ENCODE measurements around the gene TCN2.
"Not testable (repeated sequence)": the region's sequence is repeated elsewhere in the genome, so short reads cannot be mapped to it uniquely, and the experiment has no call there.

TCN2 gene

DNA sequence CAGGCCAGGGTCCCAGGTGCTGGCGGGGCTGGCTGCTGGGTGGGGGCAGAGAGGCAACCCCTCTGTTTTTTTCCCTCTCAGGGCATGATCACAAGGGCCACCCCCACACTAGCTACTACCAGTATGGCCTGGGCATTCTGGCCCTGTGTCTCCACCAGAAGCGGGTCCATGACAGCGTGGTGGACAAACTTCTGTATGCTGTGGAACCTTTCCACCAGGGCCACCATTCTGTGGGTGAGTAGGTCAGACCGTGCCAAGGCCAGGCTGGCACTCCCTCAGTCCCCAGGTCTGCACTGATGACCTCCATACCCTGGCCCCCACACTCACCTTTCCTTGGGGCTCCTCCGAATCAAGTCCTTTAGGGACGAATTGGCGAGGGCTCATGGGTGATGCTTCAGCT, 7.3 kb downstream of the TCN2 start:
- Histone ChIP-seq H3K27ac (ENCODE audit: low read depth, low read length) (no peak overlapping the region), H3K36me3 (ENCODE audit: insufficient read depth, low read length) (peaks cover 42% of the 10 kb centered on the region), H3K27me3 (ENCODE audit: control insufficient read depth in 1 of 2, insufficient read depth in 2 of 2, low read length in 2 of 2) (no peaks in the 10 kb centered on the region), H3K9me3 (ENCODE audit: low read length) (no peaks in the 10 kb centered on the region), H3K4me1 (ENCODE audit: insufficient read depth, low read length) (peaks cover 11% of the 10 kb centered on the region), H3K4me3 (ENCODE audit: low read depth in 1 of 2, low read length in 2 of 2) (no peak overlapping the region), H3K9ac (ENCODE audit: low read length) (no peak overlapping the region)

DNA sequence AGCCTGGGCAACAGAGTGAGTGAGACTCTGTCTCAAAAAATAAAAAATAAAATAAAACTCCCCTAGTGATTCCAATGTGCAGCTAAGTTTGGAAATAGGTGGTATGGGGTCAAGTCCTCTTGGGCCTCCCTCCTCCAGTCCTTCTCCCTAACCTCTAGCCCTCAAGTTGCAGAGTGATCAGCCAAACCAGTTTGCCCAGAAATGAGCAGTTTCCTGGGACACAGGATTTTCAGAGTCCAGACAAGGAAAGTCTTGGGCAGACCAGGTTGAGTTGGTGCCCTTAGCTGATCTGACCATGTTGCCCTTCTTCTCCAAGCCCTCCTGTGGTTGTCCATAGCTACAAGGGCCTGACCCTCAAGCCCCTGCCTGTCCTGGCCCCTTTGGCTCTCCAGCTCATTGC, 7.9 kb downstream of the TCN2 start:
- peaks cover 42% of the 10 kb centered on the region for H3K36me3 ChIP-seq (ENCODE audit: insufficient read depth, low read length)
- H3K27ac ChIP-seq (ENCODE audit: low read depth, low read length): no peak overlapping the region
- H3K4me3 ChIP-seq (ENCODE audit: low read depth in 1 of 2, low read length in 2 of 2): no peak overlapping the region
- H3K9me3 ChIP-seq (ENCODE audit: low read length): no peaks in the 10 kb centered on the region
- no peak overlapping the region for H3K9ac ChIP-seq (ENCODE audit: low read length)
- H3K4me1 ChIP-seq (ENCODE audit: insufficient read depth, low read length): peaks cover 5% of the 10 kb centered on the region
- H3K27me3 ChIP-seq (ENCODE audit: control insufficient read depth in 1 of 2, insufficient read depth in 2 of 2, low read length in 2 of 2): no peaks in the 10 kb centered on the region

DNA sequence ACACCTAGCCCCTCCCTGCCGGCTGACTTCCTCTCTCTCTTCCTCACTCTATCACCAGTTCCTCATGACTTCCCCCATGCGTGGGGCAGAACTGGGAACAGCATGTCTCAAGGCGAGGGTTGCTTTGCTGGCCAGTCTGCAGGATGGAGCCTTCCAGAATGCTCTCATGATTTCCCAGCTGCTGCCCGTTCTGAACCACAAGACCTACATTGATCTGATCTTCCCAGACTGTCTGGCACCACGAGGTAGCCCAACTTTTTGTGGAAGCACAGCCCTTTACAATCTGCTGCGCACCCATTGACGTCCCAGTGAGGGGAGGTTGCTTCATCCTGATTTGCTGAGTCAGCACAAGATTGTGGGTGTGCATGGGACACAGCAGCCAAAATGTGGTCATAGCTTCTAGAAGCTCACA, 8.6 kb downstream of the TCN2 start:
- Histone ChIP-seq H3K36me3 (ENCODE audit: insufficient read depth, low read length) (peaks cover 40% of the 10 kb centered on the region), H3K9ac (ENCODE audit: low read length) (no peak overlapping the region), H3K27ac (ENCODE audit: low read depth, low read length) (no peak overlapping the region)

DNA sequence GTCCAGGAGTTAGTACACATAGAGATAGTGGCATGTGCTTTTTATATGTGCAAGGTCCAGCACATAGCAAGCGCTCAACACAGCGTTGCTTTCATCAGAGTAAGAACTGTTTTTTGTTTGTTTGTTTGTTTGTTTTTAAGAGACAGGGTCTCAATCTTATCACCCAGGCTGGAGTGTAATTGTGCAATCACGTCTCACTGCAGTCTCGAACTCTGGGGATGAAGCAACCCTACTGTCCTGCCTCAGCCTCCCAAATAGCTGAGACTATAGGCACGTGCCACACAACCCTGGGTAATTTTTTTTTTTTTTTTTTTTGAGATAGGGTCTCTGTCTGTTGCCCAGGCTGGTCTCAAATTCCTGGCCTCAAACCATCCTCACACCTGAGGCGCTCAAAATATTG, 10.8 kb downstream of the TCN2 start:
- no peaks in the 10 kb centered on the region for H3K27me3 ChIP-seq (ENCODE audit: control insufficient read depth in 1 of 2, insufficient read depth in 2 of 2, low read length in 2 of 2)
- no peaks in the 10 kb centered on the region for H3K9me3 ChIP-seq (ENCODE audit: low read length)
- no peak overlapping the region for H3K27ac ChIP-seq (ENCODE audit: low read depth, low read length)
- H3K4me3 ChIP-seq (ENCODE audit: low read depth in 1 of 2, low read length in 2 of 2): no peak overlapping the region
- no peaks in the 10 kb centered on the region for H3K4me1 ChIP-seq (ENCODE audit: insufficient read depth, low read length)
- no peak overlapping the region for H3K9ac ChIP-seq (ENCODE audit: low read length)
- H3K36me3 ChIP-seq (ENCODE audit: insufficient read depth, low read length): peaks cover 34% of the 10 kb centered on the region

More for the DNA sequence above, 8.6 kb downstream of the TCN2 start:
- Histone ChIP-seq H3K9me3 (ENCODE audit: low read length) (no peaks in the 10 kb centered on the region), H3K4me1 (ENCODE audit: insufficient read depth, low read length) (no peaks in the 10 kb centered on the region), H3K4me3 (ENCODE audit: low read depth in 1 of 2, low read length in 2 of 2) (no peak overlapping the region), H3K27me3 (ENCODE audit: control insufficient read depth in 1 of 2, insufficient read depth in 2 of 2, low read length in 2 of 2) (no peaks in the 10 kb centered on the region)

DNA sequence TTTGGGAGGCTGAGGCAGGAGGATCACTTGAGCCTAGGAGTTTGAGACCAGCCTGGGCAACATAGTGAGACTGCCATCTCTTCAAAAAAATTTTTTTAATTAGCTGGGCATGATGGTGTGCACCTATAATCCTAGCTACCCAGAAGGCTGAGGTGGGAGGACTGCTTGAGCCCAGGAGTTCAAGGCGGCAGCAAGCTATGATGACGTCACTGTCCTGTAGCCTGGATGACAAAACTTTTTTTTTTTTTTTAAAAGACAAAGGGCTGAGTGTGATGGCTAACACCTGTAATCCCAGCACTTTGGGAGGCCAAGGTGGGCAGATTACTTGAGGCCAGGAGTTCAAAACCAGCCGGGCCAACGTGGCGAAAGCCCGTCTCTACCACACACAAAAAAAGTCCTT, 12.9 kb downstream of the TCN2 start:
- H3K27me3 ChIP-seq (ENCODE audit: control insufficient read depth in 1 of 2, insufficient read depth in 2 of 2, low read length in 2 of 2); H3K9me3 ChIP-seq (ENCODE audit: low read length); H3K27ac ChIP-seq (ENCODE audit: low read depth, low read length); H3K4me3 ChIP-seq (ENCODE audit: low read depth in 1 of 2, low read length in 2 of 2); H3K9ac ChIP-seq (ENCODE audit: low read length); H3K4me1 ChIP-seq (ENCODE audit: insufficient read depth, low read length): not testable (repeated sequence)
- peaks cover 27% of the 10 kb centered on the region for H3K36me3 ChIP-seq (ENCODE audit: insufficient read depth, low read length)

DNA sequence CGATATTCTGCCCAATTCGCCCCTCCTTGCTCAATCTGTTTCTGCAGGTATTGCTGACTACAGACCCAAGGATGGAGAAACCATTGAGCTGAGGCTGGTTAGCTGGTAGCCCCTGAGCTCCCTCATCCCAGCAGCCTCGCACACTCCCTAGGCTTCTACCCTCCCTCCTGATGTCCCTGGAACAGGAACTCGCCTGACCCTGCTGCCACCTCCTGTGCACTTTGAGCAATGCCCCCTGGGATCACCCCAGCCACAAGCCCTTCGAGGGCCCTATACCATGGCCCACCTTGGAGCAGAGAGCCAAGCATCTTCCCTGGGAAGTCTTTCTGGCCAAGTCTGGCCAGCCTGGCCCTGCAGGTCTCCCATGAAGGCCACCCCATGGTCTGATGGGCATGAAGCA, 19.4 kb downstream of the TCN2 start:
- no peaks in the 10 kb centered on the region for H3K27me3 ChIP-seq (ENCODE audit: control insufficient read depth in 1 of 2, insufficient read depth in 2 of 2, low read length in 2 of 2)
- no peak overlapping the region for H3K4me3 ChIP-seq (ENCODE audit: low read depth in 1 of 2, low read length in 2 of 2)
- H3K9me3 ChIP-seq (ENCODE audit: low read length): no peaks in the 10 kb centered on the region
- no peak overlapping the region for H3K27ac ChIP-seq (ENCODE audit: low read depth, low read length)
- H3K36me3 ChIP-seq (ENCODE audit: insufficient read depth, low read length): peaks cover 12% of the 10 kb centered on the region
- H3K9ac ChIP-seq (ENCODE audit: low read length): no peak overlapping the region
- H3K4me1 ChIP-seq (ENCODE audit: insufficient read depth, low read length): no peaks in the 10 kb centered on the region

DNA sequence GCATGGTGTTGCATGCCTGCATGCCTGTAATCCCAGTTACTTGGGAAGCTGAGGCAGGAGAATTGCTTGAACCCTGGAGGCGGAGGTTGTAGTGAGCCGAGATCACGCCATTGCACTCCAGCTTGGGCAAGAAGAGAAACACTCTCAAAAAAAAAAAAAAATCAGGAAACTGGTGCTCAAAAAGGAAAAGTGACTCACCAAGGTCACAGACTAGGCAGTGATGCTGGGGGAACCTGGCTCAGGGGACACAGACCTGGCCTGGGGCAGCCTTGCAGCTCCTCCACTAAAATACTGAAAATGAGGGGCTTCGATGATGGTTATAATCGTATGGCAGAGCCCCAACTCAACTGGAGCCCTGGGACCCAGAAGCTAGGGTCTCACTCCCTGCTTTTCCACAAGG, 20.5 kb downstream of the TCN2 start:
- Histone ChIP-seq H3K36me3 (ENCODE audit: insufficient read depth, low read length) (peaks cover 8% of the 10 kb centered on the region), H3K27ac (ENCODE audit: low read depth, low read length) (no peak overlapping the region), H3K4me3 (ENCODE audit: low read depth in 1 of 2, low read length in 2 of 2) (no peak overlapping the region), H3K4me1 (ENCODE audit: insufficient read depth, low read length) (no peaks in the 10 kb centered on the region), H3K9ac (ENCODE audit: low read length) (no peak overlapping the region), H3K27me3 (ENCODE audit: control insufficient read depth in 1 of 2, insufficient read depth in 2 of 2, low read length in 2 of 2) (no peaks in the 10 kb centered on the region), H3K9me3 (ENCODE audit: low read length) (no peaks in the 10 kb centered on the region)

DNA sequence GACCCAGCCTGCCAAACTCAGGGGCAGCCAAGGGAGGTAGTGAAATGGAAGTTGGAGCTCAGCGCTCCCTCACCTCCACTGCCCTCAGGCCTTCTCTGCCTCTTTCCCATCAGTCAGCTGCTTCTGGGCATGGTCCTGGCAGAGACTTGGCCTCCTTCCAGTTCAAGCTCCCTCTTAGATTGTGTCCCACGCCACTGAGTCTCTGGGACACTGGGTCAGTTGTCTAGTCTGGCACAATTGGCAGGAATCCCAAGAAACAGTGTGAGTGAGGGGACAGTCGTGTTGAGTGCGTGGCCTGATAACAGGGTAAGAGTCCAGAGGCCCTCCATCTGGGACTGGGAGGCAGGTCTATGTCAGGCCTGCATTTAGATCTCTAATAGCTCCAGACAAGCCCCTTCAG, 21.5 kb downstream of the TCN2 start:
- Histone ChIP-seq H3K27ac (ENCODE audit: low read depth, low read length) (no peak overlapping the region), H3K36me3 (ENCODE audit: insufficient read depth, low read length) (no peaks in the 10 kb centered on the region), H3K27me3 (ENCODE audit: control insufficient read depth in 1 of 2, insufficient read depth in 2 of 2, low read length in 2 of 2) (no peaks in the 10 kb centered on the region), H3K9me3 (ENCODE audit: low read length) (no peaks in the 10 kb centered on the region), H3K9ac (ENCODE audit: low read length) (no peak overlapping the region), H3K4me3 (ENCODE audit: low read depth in 1 of 2, low read length in 2 of 2) (no peak overlapping the region), H3K4me1 (ENCODE audit: insufficient read depth, low read length) (no peaks in the 10 kb centered on the region)

DNA sequence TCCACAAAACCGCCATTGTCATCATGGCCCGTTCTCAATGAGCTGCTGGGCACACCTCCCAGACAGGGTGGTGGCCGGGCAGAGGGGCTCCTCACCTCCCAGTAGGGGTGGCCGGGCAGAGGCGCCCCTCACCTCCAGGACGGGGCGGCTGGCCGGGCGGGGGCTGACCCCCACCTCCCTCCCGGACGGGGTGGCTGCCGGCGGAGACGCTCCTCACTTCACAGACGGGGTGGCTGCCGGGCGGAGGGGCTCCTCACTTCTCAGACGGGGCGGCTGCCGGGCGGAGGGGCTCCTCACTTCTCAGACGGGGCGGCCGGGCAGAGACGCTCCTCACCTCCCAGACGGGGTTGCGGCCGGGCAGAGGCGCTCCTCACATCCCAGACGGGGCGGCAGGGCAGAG, 24.5 kb downstream of the TCN2 start:
- H3K27ac ChIP-seq (ENCODE audit: low read depth, low read length); H3K27me3 ChIP-seq (ENCODE audit: control insufficient read depth in 1 of 2, insufficient read depth in 2 of 2, low read length in 2 of 2); H3K9me3 ChIP-seq (ENCODE audit: low read length); H3K4me3 ChIP-seq (ENCODE audit: low read depth in 1 of 2, low read length in 2 of 2); H3K36me3 ChIP-seq (ENCODE audit: insufficient read depth, low read length); H3K9ac ChIP-seq (ENCODE audit: low read length): not testable (repeated sequence)
- H3K4me1 ChIP-seq (ENCODE audit: insufficient read depth, low read length): peaks cover 12% of the 10 kb centered on the region

DNA sequence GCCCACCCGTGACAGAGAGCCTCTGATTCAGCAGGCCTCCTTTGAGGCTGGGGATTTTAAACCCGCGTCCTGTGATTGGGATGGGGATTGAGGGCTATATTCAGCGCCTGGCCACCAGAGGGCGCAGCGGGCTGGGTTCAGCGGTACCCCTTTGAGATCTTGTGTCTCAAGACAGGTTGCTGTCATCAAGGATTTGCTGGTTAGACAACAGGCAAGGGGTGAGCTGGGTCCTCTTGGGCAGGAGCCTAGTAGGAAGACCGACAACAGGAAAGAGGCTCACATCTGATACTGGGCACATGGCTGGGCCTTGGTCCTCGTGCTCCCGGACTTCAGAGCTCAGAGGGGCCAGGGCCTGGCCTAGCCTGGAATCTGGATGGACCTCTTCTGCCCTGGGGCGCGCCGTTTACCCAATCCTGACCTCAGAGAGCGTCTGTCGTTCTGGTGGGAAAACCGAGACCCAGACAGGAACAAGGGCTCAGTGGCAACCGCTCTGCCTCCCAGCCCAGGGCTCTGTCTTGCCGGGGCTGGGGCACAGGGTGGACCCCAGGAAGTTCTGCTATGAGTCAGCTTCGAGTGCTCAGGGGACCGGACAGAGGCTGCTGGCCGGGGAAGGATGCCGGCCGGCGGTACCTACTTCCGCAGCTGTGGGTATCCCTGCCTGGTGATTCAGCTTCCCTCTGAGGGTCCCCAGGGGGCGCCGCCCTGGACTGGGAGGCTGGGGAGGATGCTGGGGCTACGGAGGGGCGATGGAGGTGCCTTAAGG, 27.7 kb downstream of the TCN2 start:
- peak overlapping the region; percentile 49 for H3K9ac ChIP-seq (ENCODE audit: low read length)

DNA sequence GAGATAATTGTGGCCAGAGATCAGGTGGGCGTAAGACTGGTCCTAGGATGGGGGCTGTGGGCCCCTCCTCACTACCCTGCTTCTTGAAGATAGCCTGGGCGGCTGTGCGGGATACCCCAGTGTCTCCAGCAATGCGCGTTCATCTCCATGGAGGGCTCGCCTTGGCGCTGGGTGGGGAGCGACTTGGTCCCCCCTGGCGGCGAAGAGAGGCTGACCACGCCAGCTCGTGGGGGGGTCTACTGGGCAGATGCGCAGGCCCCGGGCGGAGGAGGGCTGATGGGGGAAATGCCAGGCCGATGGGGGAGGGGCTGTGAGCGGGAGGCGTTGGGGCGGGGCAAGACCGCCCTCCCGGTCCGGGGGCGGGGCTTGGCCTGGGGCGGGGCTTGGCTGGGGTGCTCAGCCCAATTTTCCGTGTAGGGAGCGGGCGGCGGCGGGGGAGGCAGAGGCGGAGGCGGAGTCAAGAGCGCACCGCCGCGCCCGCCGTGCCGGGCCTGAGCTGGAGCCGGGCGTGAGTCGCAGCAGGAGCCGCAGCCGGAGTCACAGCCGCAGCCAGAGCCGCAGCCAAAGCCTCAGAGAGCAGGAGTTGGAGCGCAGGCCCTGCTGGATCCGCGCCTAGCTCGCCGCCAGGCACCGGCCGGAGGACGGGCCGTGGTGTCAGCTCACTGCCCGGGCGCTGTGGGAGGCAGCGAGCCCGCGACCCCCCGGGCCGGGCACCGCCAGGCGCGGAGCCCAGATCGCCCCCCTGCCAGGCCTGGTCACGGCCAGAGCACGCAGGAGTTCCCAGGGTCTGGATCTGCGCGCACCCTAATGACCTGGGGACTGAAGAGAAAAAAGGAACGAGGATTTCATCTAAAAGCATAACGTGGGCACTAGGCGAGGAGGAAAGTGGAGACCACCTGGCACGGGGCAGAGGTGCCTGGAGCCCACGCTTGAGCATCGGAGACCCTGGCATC, 28.6 kb downstream of the TCN2 start, which contains the start of gene SLC35E4:
SLC35E4 (plus strand) TSS at position 509 of the 953 bp plus-strand sequence. CDS start 670 bp downstream, outside the sequence.
- Histone ChIP-seq H3K36me3 (ENCODE audit: insufficient read depth, low read length) (no peaks in the 10 kb centered on the region), H3K9me3 (ENCODE audit: low read length) (no peaks in the 10 kb centered on the region), H3K9ac (ENCODE audit: low read length) (peak within 1 kb of the TSS; percentile 76), H3K4me3 (ENCODE audit: low read depth in 1 of 2, low read length in 2 of 2) (peak within 1 kb of the TSS; percentile 93 to 94), H3K4me1 (ENCODE audit: insufficient read depth, low read length) (peaks cover 26% of the 10 kb centered on the region), H3K27me3 (ENCODE audit: control insufficient read depth in 1 of 2, insufficient read depth in 2 of 2, low read length in 2 of 2) (no peaks in the 10 kb centered on the region), H3K27ac (ENCODE audit: low read depth, low read length) (peak within 1 kb of the TSS; percentile 94)

More for the DNA sequence above, 27.7 kb downstream of the TCN2 start:
- peak overlapping the region; percentile 1 to 45 for H3K4me3 ChIP-seq (ENCODE audit: low read depth in 1 of 2, low read length in 2 of 2)
- H3K27ac ChIP-seq (ENCODE audit: low read depth, low read length): peak overlapping the region; percentile 94
- peaks cover 26% of the 10 kb centered on the region for H3K4me1 ChIP-seq (ENCODE audit: insufficient read depth, low read length)
- H3K9me3 ChIP-seq (ENCODE audit: low read length): no peaks in the 10 kb centered on the region
- no peaks in the 10 kb centered on the region for H3K36me3 ChIP-seq (ENCODE audit: insufficient read depth, low read length)
- no peaks in the 10 kb centered on the region for H3K27me3 ChIP-seq (ENCODE audit: control insufficient read depth in 1 of 2, insufficient read depth in 2 of 2, low read length in 2 of 2)
